AG04450 (cell line): ENCODE data around the gene FBXW7. TPM values are rescaled to one million over a fixed set of nuclear protein-coding genes. Genes with fewer than 3 reads are reported as not detected.

Experiments
- CTCF ChIA-PET: fragments of 300-600, 350-600 bp; formaldehyde crosslinking; extraction: SDS; loops from one replicate; lab custom pipeline; 2022; ENCODE audit warnings: antibody characterized with exemption, inconsistent platforms; lab: Charles Lee
- POLR2A ChIA-PET: fragments of 350-600 bp; formaldehyde crosslinking; extraction: SDS; loops from one replicate; lab custom pipeline; 2021; ENCODE audit warnings: antibody characterized with exemption, inconsistent platforms; lab: Yijun Ruan, JAX
- DNase-seq: peaks from one replicate; pipeline ENCODE4 v3.0.0-alpha.2; 2011; ENCODE audit warnings: low read depth, low spot score
- H3K27ac ChIP-seq: one replicate; pipeline ENCODE4 v1.5.1; 2012; ENCODE audit warnings: low read depth, low read length, control low read depth
- H3K27me3 ChIP-seq: one replicate; pipeline ENCODE4 v1.6.0; 2012; ENCODE audit warnings: low read length; ENCODE audit not compliant: control insufficient read depth, insufficient read depth
- H3K4me3 ChIP-seq: 2 replicates; pipeline ENCODE4 v1.5.1; 2011; ENCODE audit warnings: mild to moderate bottlenecking, low read depth, low read length, control low read depth
- H3K9me3 ChIP-seq: 2 replicates; pipeline ENCODE4 v1.5.1; 2012; ENCODE audit warnings: low read length; ENCODE audit not compliant: control insufficient read depth, insufficient read depth
- CTCF ChIP-seq: IDR thresholded peaks from 2 replicates; pipeline ENCODE4 v1.5.1; 2011; ENCODE audit warnings: low read depth, low read length, control low read depth, inconsistent platforms
- polyA plus RNA-seq: library from polyadenylated mRNA; depleted of rRNA; stranded (reverse); fragments of >200 nt; gene quantifications from 2 replicates; pipeline ENCODE4 v1.2.3, GENCODE V29; 2011

Gene FBXW7
- polyA plus RNA-seq, 1 experiment = 16.3 TPM

DNA sequence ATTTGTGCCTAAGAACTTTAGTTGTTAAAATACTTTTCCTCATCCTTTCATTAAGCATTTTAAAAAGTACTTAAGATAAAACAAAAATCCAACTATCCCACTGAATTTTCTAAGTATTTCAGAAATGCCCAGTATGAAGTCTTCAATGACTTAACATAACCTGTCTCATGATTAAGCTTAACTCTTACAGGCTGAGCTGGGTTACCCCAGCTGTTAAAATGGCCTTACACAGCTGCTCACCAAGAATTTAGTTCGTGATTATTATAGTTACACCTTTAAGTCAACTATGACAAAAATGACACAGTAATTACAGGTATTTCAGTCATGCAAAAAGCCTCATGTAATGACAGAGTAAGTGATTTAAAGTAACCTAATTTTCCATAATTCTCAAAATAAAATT lies 145.7 kb downstream of the FBXW7 start:
- Histone ChIP-seq H3K27ac (no peak overlapping the region), H3K27me3 (no peaks in the 10 kb centered on the region), H3K9me3 (no peaks in the 10 kb centered on the region), H3K4me3 (no peak overlapping the region)
- CTCF ChIA-PET = interaction anchor here (0.9 to 1.4 kb wide), 5 partner anchors 18 to 389 kb away, joined by 3 read pairs; no protein-coding TSS in a partner anchor
- POLR2A ChIA-PET = no interaction called here
- TF ChIP-seq CTCF = no peak
- no peak for DNase-seq

DNA sequence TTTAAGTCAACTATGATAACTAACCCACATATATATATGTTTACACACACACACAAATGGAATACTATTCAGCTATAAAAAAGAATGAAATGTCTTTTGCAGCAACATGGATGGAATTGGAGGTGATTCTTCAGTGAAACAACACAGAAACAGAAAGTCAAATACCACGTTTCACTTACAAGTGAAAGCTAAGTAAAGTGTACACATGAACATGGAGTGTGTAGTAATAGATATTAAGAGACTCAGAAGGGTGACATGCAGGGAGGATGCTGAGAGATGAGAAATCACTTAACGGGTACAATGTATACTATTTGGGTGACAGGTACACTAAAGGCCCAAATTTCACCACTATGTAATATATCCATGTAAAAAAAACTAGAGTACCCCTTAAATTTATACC lies 146.5 kb downstream of the FBXW7 start:
- no peaks in the 10 kb centered on the region for H3K27me3 ChIP-seq
- ChIA-PET CTCF (interaction anchor here (0.9 to 1.5 kb wide), 4 partner anchors 19 to 112 kb away, joined by 3 read pairs; no protein-coding TSS in a partner anchor), POLR2A (no interaction called here)
- no peak for DNase-seq
- H3K4me3 ChIP-seq = no peak overlapping the region
- TF ChIP-seq CTCF = no peak
- H3K27ac ChIP-seq = no peak overlapping the region
- no peaks in the 10 kb centered on the region for H3K9me3 ChIP-seq

DNA sequence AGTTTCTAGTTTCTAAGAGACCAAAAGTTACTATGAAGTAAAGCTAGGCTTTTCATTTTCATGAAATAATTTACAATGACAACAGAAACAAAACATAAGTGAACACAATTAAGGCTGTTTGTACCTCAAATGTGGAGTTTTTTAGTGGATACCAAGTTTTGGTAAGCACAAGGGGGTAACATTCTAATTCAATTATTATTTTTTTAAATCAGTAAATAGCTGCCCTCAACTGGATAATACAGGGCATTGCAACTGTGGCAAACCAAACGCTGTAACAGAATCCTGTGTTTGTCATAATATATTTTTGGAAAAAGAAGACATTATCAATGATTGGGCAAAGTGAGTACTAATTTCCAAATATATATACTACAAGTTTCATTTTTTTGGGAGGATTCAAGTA lies 150.3 kb downstream of the FBXW7 start:
- POLR2A ChIA-PET = no interaction called here
- CTCF ChIA-PET = interaction anchor here (0.5 to 2.0 kb wide), 11 partner anchors 10 to 1954 kb away, joined by 3 to 18 read pairs (median 3); no protein-coding TSS in a partner anchor
- no peak for DNase-seq
- no peaks in the 10 kb centered on the region for H3K9me3 ChIP-seq
- H3K27me3 ChIP-seq = no peaks in the 10 kb centered on the region
- no peak overlapping the region for H3K27ac ChIP-seq
- TF ChIP-seq CTCF = peak; percentile 66
- no peak overlapping the region for H3K4me3 ChIP-seq

DNA sequence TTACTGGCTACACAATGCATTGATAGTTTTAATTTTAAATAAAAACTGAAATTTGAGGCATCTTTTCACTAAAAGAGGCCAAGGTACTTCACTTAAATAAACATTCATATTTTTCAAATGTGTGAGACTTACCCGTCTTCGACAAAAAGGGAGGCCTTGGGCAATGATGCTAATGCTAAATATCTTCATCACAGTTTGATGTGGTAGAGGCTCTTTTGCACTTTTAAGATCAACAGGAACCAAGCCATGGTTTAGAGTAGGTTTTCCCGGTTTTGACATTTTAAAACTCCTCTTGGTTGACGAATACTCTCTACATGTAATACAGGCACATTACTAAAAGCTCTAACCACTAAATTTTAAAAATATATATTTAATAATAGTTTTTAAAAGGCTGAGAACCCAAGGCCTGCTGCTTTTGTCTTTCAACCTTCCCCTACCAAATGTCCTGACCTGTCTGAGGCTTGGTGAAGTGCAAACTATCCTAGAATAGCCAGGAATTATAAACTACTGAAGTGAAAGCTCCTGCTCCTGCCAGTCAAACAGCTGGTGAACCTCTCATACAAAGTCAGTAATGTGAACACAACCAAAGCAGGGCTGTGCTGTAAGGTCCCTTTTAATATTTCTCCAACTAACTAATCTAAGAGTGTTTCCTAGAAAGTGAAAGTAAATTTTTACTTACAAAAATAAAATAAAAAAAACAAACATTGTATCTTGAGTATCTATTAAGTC lies 153.7 kb downstream of the FBXW7 start:
- no peak for TF ChIP-seq CTCF
- no peaks in the 10 kb centered on the region for H3K27me3 ChIP-seq
- no peak overlapping the region; the same call in 1 of the 2 replicates for H3K4me3 ChIP-seq
- POLR2A ChIA-PET = no interaction called here
- no peak overlapping the region for H3K27ac ChIP-seq
- CTCF ChIA-PET = interaction anchor here (1.2 kb wide), 2 partner anchors 12 to 19 kb away, joined by 4 read pairs; no protein-coding TSS in a partner anchor
- DNase-seq = peak; percentile 10
- H3K9me3 ChIP-seq = no peaks in the 10 kb centered on the region

- DNase-seq = no peak
- ChIA-PET POLR2A (no interaction called here), CTCF (interaction anchor here (0.8 to 0.9 kb wide), 2 partner anchors 28 to 260 kb away, joined by 3 read pairs; no protein-coding TSS in a partner anchor)
- Histone ChIP-seq H3K27ac (no peak overlapping the region), H3K4me3 (no peak overlapping the region), H3K27me3 (no peaks in the 10 kb centered on the region), H3K9me3 (no peaks in the 10 kb centered on the region)
- TF ChIP-seq CTCF = no peak
These were observed 155.0 kb downstream of the FBXW7 start for GRCh38 chr4:152380919-152381318.
